Liver (tissue), 9 donors: Measurements from ENCODE around the gene MED15. TPM values are rescaled to one million over a fixed set of nuclear protein-coding genes. Genes with fewer than 3 reads are reported as not detected.

Experiments used
- DNase-seq: peaks from one replicate; pipeline ENCODE4 v3.0.0-alpha.2; 2017; ENCODE audit warnings: low spot score
- H3K27ac ChIP-seq, 2 donors: one replicate each; pipeline ENCODE4 v1.7.0; 2013; ENCODE audit warnings: inconsistent platforms in 2 of 2, low read length in 2 of 2, control low read depth in 1 of 2, low read depth in 1 of 2, mild to moderate bottlenecking in 1 of 2
- H3K27me3 ChIP-seq, 4 donors: one replicate each; pipeline versions ENCODE4 v1.6.1 to v1.7.0; 2013; ENCODE audit warnings: low read length in 3 of 4, inconsistent platforms in 1 of 4, mild to moderate bottlenecking in 1 of 4, moderate library complexity in 1 of 4; ENCODE audit not compliant: control insufficient read depth in 4 of 4, insufficient read depth in 4 of 4
- H3K36me3 ChIP-seq, 4 donors: one replicate each; pipeline versions ENCODE4 v1.6.1 to v1.7.0; 2013; ENCODE audit warnings: low read length in 3 of 4, mild to moderate bottlenecking in 3 of 4, low read depth in 1 of 4, moderate library complexity in 1 of 4; ENCODE audit not compliant: control insufficient read depth in 4 of 4, insufficient read depth in 3 of 4
- H3K4me1 ChIP-seq, 4 donors: one replicate each; pipeline versions ENCODE4 v1.6.1 to v1.7.0; 2013; ENCODE audit warnings: low read length in 3 of 4, mild to moderate bottlenecking in 3 of 4, moderate library complexity in 1 of 4; ENCODE audit not compliant: control insufficient read depth in 4 of 4, insufficient read depth in 4 of 4
- H3K4me3 ChIP-seq, 3 donors: one replicate each; pipeline versions ENCODE4 v1.6.1 to v1.7.0; 2013; ENCODE audit warnings: low read length in 3 of 3, control low read depth in 1 of 3, low read depth in 1 of 3, mild to moderate bottlenecking in 1 of 3
- H3K9ac ChIP-seq, 2 donors: one replicate each; pipeline ENCODE4 v1.7.0; 2013; ENCODE audit warnings: low read length in 2 of 2, mild to moderate bottlenecking in 2 of 2, moderate library complexity in 2 of 2, control low read depth in 1 of 2, low read depth in 1 of 2
- H3K9me3 ChIP-seq, 4 donors: one replicate each; pipeline versions ENCODE4 v1.6.1 to v1.7.0; 2013; ENCODE audit warnings: low read length in 3 of 4; ENCODE audit not compliant: control insufficient read depth in 4 of 4
- ATF3 ChIP-seq: IDR thresholded peaks from 2 replicates; pipeline ENCODE4 v1.6.1; 2016; ENCODE audit warnings: antibody characterized with exemption
- CTCF ChIP-seq: fragments of 150-350 bp; IDR thresholded peaks from 2 replicates; pipeline ENCODE4 v1.5.1; 2017; ENCODE audit warnings: improper control_type of control experiment, low read depth, low read length; ENCODE audit not compliant: missing input control
- EGR1 ChIP-seq, 2 donors: IDR thresholded peaks; 2 replicates each; pipeline ENCODE4 v1.6.1; 2016 to 2018; ENCODE audit warnings: antibody characterized with exemption in 2 of 2, low read depth in 2 of 2
- FOXA1 ChIP-seq: IDR thresholded peaks from 2 replicates; pipeline ENCODE4 v1.6.1; 2016; ENCODE audit warnings: antibody characterized with exemption
- GABPA ChIP-seq, 2 donors: IDR thresholded peaks in 1 of 2; conservative IDR thresholded peaks in 1 of 2; 2 replicates each; pipeline ENCODE4 v1.6.1; 2016; ENCODE audit warnings: antibody characterized with exemption in 2 of 2, mild to moderate bottlenecking in 1 of 2, moderate library complexity in 1 of 2
- HNF4G ChIP-seq: IDR thresholded peaks from 2 replicates; pipeline ENCODE4 v1.6.1; 2016; ENCODE audit warnings: antibody characterized with exemption
- MAX ChIP-seq: IDR thresholded peaks from 2 replicates; pipeline ENCODE4 v1.6.1; 2016; ENCODE audit warnings: antibody characterized with exemption
- NR2F2 ChIP-seq: IDR thresholded peaks from 2 replicates; pipeline ENCODE4 v1.6.1; 2016; ENCODE audit warnings: antibody characterized with exemption
- RAD21 ChIP-seq, 2 donors: IDR thresholded peaks; 2 replicates each; pipeline ENCODE4 v1.6.1; 2016; ENCODE audit warnings: antibody characterized with exemption in 2 of 2, mild to moderate bottlenecking in 2 of 2
- REST ChIP-seq: IDR thresholded peaks from 2 replicates; pipeline ENCODE4 v1.6.1; 2016; ENCODE audit warnings: antibody characterized with exemption, mild to moderate bottlenecking
- RXRA ChIP-seq, 2 donors: IDR thresholded peaks; 2 replicates each; pipeline ENCODE4 v1.6.1; 2017 to 2018; ENCODE audit warnings: antibody characterized with exemption in 2 of 2, mild to moderate bottlenecking in 1 of 2
- SP1 ChIP-seq: IDR thresholded peaks from 2 replicates; pipeline ENCODE4 v1.6.1; 2018; ENCODE audit warnings: antibody characterized with exemption, mild to moderate bottlenecking
- TAF1 ChIP-seq: conservative IDR thresholded peaks from 2 replicates; pipeline ENCODE4 v1.6.1; 2016; ENCODE audit warnings: antibody characterized with exemption, mild to moderate bottlenecking
- YY1 ChIP-seq: IDR thresholded peaks from 2 replicates; pipeline ENCODE4 v1.6.1; 2016; ENCODE audit warnings: antibody characterized with exemption, mild to moderate bottlenecking
- ZBTB33 ChIP-seq: IDR thresholded peaks from 2 replicates; pipeline ENCODE4 v1.6.1; 2016; ENCODE audit warnings: antibody characterized with exemption
- WGBS: extraction: QIAGEN DNeasy Blood & Tissue Kit; methylation state at CpG from one replicate; pipeline ENCODE4 v1.1.7; 2013; 5-methylcytosine and 5-hydroxymethylcytosine counted together
- polyA plus RNA-seq, 2 donors: library from polyadenylated mRNA; stranded (reverse) in 1 of 2; unstranded in 1 of 2; fragments of 200-250 nt in 1 of 2; fragments of >200 nt in 1 of 2; fragmentation: Nextera tagmentation in 1 of 2; extraction: Ambion mirVana in 1 of 2; gene quantifications; one replicate each; pipeline versions ENCODE4 v1.2.1 to v1.2.3, GENCODE V29; 2013 to 2015
- total RNA-seq, 2 donors: library from RNA; depleted of rRNA; stranded (reverse); fragments of >200 nt; gene quantifications; one replicate each; pipeline ENCODE4 v1.2.3, GENCODE V29; 2014
- donor health status: healthy.
- donor health status: healthy.
- donor health status: healthy.
- donor health status: healthy.
- donor health status: healthy.

Gene MED15
- total and polyA plus RNA-seq, 4 donors, result 9.7 to 28.0 (median 16.2) TPM

- peaks cover 0 to 8% (median 3%) of the 10 kb centered on the region in 4 donors for H3K36me3 ChIP-seq
- H3K9me3 ChIP-seq, result no peaks in the 10 kb centered on the region
- no peak overlapping the region for H3K9ac ChIP-seq
- no peaks in the 10 kb centered on the region for H3K27me3 ChIP-seq
- TF ChIP-seq YY1, result no peak
- TF ChIP-seq TAF1, result no peak
- no peak for TF ChIP-seq ATF3
- no peak for TF ChIP-seq SP1
- whole genome bisulfite sequencing, result 97% methylated on average over 7 of the region's 7 CpGs
- no peak for DNase-seq
- peaks cover 0 to 12% (median under 1%) of the 10 kb centered on the region in 4 donors for H3K4me1 ChIP-seq
- no peak overlapping the region for H3K4me3 ChIP-seq
- no peak overlapping the region for H3K27ac ChIP-seq
Observed at GRCh38 chr22:20528405-20528978, 21.1 kb downstream of the MED15 start.

- Histone ChIP-seq H3K4me1 (peaks cover 0 to 15% (median 0%) of the 10 kb centered on the region in 4 donors), H3K27ac (no peak overlapping the region), H3K4me3 (no peak overlapping the region), H3K9ac (no peak overlapping the region), H3K27me3 (no peaks in the 10 kb centered on the region), H3K36me3 (peaks cover 0 to 8% (median 3%) of the 10 kb centered on the region in 4 donors), H3K9me3 (no peaks in the 10 kb centered on the region)
- no peak for DNase-seq
- WGBS, result 88% methylated on average over 15 of the region's 15 CpGs
- no peak for TF ChIP-seq FOXA1
- no peak for TF ChIP-seq GABPA (IDR thresholded peaks at IDR 0.05 in 1 of 2, conservative IDR thresholded peaks at IDR 0.05 in 1 of 2)
- no peak for TF ChIP-seq SP1
- no peak for TF ChIP-seq NR2F2
- TF ChIP-seq MAX, result no peak
- no peak for TF ChIP-seq EGR1 (IDR thresholded peaks at IDR 0.05; ENCODE audit: low read depth in 2 of 2)
- TF ChIP-seq ATF3, result no peak
Observed at GRCh38 chr22:20530368-20531153, 23.2 kb downstream of the MED15 start.

GRCh38 chr22:20531154-20531403 is 23.7 kb downstream of the MED15 start:
- Histone ChIP-seq H3K27ac (no peak overlapping the region), H3K36me3 (peaks cover 0 to 7% (median 3%) of the 10 kb centered on the region in 4 donors), H3K4me1 (peaks cover 0 to 15% (median 0%) of the 10 kb centered on the region in 4 donors), H3K27me3 (no peaks in the 10 kb centered on the region), H3K9ac (no peak overlapping the region), H3K9me3 (no peaks in the 10 kb centered on the region), H3K4me3 (no peak overlapping the region)
- TF ChIP-seq GABPA (IDR thresholded peaks at IDR 0.05 in 1 of 2, conservative IDR thresholded peaks at IDR 0.05 in 1 of 2) (no peak), NR2F2 (no peak), YY1 (no peak), MAX (no peak), RAD21 (IDR thresholded peaks at IDR 0.05) (no peak), REST (no peak), SP1 (no peak), HNF4G (no peak), ATF3 (no peak), ZBTB33 (no peak), CTCF (no peak), RXRA (IDR thresholded peaks at IDR 0.05) (no peak)
- 74% methylated on average over 1 of the region's 1 CpG for WGBS
- no peak for DNase-seq
